ENCODE results near the gene NEK6. TPM values are rescaled to one million over a fixed set of nuclear protein-coding genes. Genes with fewer than 3 reads are reported as not detected.

Gene NEK6
- total and polyA plus RNA-seq, 9 donors: 7.2 to 45.1 (median 22.8) TPM

GRCh38 chr9:124359855-124360678 lies 102.3 kb downstream of the NEK6 start:
- no peaks in the 10 kb centered on the region for H3K36me3 ChIP-seq
- H3K4me3 ChIP-seq: no peak overlapping the region
- H3K9me3 ChIP-seq: no peaks in the 10 kb centered on the region
- no peak overlapping the region for H3K27ac ChIP-seq
- 36 to 55% (median 46%) methylated on average over 11 of the region's 11 CpGs for WGBS, 3 donors
- H3K27me3 ChIP-seq: no peaks in the 10 kb centered on the region
- intact Hi-C loops (cut with DNase I): no loop called here
- no peak for TF ChIP-seq POLR2A (IDR thresholded peaks at IDR 0.05)
- no peak for DNase-seq
- peaks cover 5% of the 10 kb centered on the region for H3K4me1 ChIP-seq (ENCODE audit: insufficient read depth)

- Histone ChIP-seq H3K27ac (no peak overlapping the region), H3K9me3 (no peaks in the 10 kb centered on the region), H3K4me3 (no peak overlapping the region), H3K36me3 (no peaks in the 10 kb centered on the region), H3K4me1 (ENCODE audit: insufficient read depth) (peaks cover 5% of the 10 kb centered on the region), H3K27me3 (no peaks in the 10 kb centered on the region)
- intact Hi-C loops (cut with DNase I): no loop called here
- no peak for TF ChIP-seq POLR2A (IDR thresholded peaks at IDR 0.05)
- TF ChIP-seq CTCF (IDR thresholded peaks at IDR 0.05): no peak
- TF ChIP-seq EP300 (IDR thresholded peaks at IDR 0.05): no peak
- 91 to 92% (median 92%) methylated on average over 8 of the region's 8 CpGs for WGBS, 3 donors
- no peak for DNase-seq
Measured at GRCh38 chr9:124361128-124361527, 103.4 kb downstream of the NEK6 start.

GRCh38 chr9:124363326-124364096 lies 105.8 kb downstream of the NEK6 start:
- H3K9me3 ChIP-seq: no peaks in the 10 kb centered on the region
- no peak for DNase-seq
- intact Hi-C loops (cut with DNase I): no loop called here
- H3K27ac ChIP-seq: no peak overlapping the region
- WGBS, 3 donors: 93 to 94% (median 94%) methylated on average over 21 of the region's 21 CpGs
- TF ChIP-seq POLR2A (IDR thresholded peaks at IDR 0.05): no peak
- no peak for TF ChIP-seq CTCF (IDR thresholded peaks at IDR 0.05)
- no peak for TF ChIP-seq EP300 (IDR thresholded peaks at IDR 0.05)
- no peaks in the 10 kb centered on the region for H3K36me3 ChIP-seq
- H3K4me1 ChIP-seq (ENCODE audit: insufficient read depth): peaks cover 5% of the 10 kb centered on the region
- H3K27me3 ChIP-seq: no peaks in the 10 kb centered on the region
- H3K4me3 ChIP-seq: no peak overlapping the region

GRCh38 chr9:124364141-124364540 lies 106.4 kb downstream of the NEK6 start:
- Histone ChIP-seq H3K27me3 (no peaks in the 10 kb centered on the region), H3K4me1 (ENCODE audit: insufficient read depth) (peaks cover 5% of the 10 kb centered on the region), H3K9me3 (no peaks in the 10 kb centered on the region), H3K36me3 (no peaks in the 10 kb centered on the region), H3K4me3 (no peak overlapping the region), H3K27ac (no peak overlapping the region)
- WGBS, 3 donors: 90 to 96% (median 92%) methylated on average over 4 of the region's 4 CpGs
- no peak for TF ChIP-seq POLR2A (IDR thresholded peaks at IDR 0.05)
- no peak for TF ChIP-seq EP300 (IDR thresholded peaks at IDR 0.05)
- TF ChIP-seq CTCF (IDR thresholded peaks at IDR 0.05): no peak
- intact Hi-C loops (cut with DNase I): no loop called here
- DNase-seq: no peak

- 86 to 92% (median 91%) methylated on average over 8 of the region's 8 CpGs for WGBS, 3 donors
- no peaks in the 10 kb centered on the region for H3K36me3 ChIP-seq
- H3K9me3 ChIP-seq: no peaks in the 10 kb centered on the region
- H3K4me3 ChIP-seq: no peak overlapping the region
- no peaks in the 10 kb centered on the region for H3K27me3 ChIP-seq
- intact Hi-C loops (cut with DNase I): no loop called here
- H3K27ac ChIP-seq: no peak overlapping the region
- TF ChIP-seq POLR2A (IDR thresholded peaks at IDR 0.05) (no peak), CTCF (IDR thresholded peaks at IDR 0.05) (no peak), EP300 (IDR thresholded peaks at IDR 0.05) (no peak)
- peaks cover 5% of the 10 kb centered on the region for H3K4me1 ChIP-seq (ENCODE audit: insufficient read depth)
- DNase-seq: no peak
Measured at GRCh38 chr9:124365036-124365435, 107.3 kb downstream of the NEK6 start.
